H1 (cell line): Measurements from ENCODE around the gene SYTL1.

Source experiments
- BACH1 ChIP-seq: IDR thresholded peaks from 2 replicates; pipeline ENCODE4 v1.6.1; 2012; ENCODE audit warnings: low read length, improper control_type of control experiment
- EP300 ChIP-seq, 2 experiments: IDR thresholded peaks; 1 replicate in 1 of 2; 2 replicates in 1 of 2; pipeline ENCODE4 v1.6.1; 2011 to 2012; ENCODE audit warnings: low read depth in 2 of 2, low read length in 2 of 2, mild to moderate bottlenecking in 2 of 2, borderline replicate concordance in 1 of 2, inconsistent platforms in 1 of 2, moderate library complexity in 1 of 2
- EZH2 ChIP-seq: fragments of 200-600 bp; sonication (generic); IDR thresholded peaks from 2 replicates; pipeline ENCODE4 v1.7.1; 2012; ENCODE audit warnings: low read depth, mild to moderate bottlenecking, moderate library complexity, low read length, inconsistent platforms; ENCODE audit not compliant: severe bottlenecking
- HDAC6 ChIP-seq: IDR thresholded peaks from one replicate; pipeline ENCODE4 v1.7.1; 2012; ENCODE audit warnings: low read depth, mild to moderate bottlenecking, inconsistent platforms, low read length, moderate library complexity
- POLR2A ChIP-seq, 2 experiments: IDR thresholded peaks; 1 replicate in 1 of 2; 2 replicates in 1 of 2; pipeline ENCODE4 v1.6.1; 2011; ENCODE audit warnings: low read depth in 2 of 2, low read length in 2 of 2, mild to moderate bottlenecking in 2 of 2; ENCODE audit errors: control extremely low read depth in 1 of 2
- SIN3A ChIP-seq, 2 experiments: IDR thresholded peaks in 1 of 2; conservative IDR thresholded peaks in 1 of 2; 2 replicates each; pipeline ENCODE4 v1.6.1; 2011 to 2012; ENCODE audit warnings: low read length in 2 of 2, improper control_type of control experiment in 1 of 2, low read depth in 1 of 2, mild to moderate bottlenecking in 1 of 2
- SIX5 ChIP-seq: IDR thresholded peaks from 2 replicates; pipeline ENCODE4 v1.6.1; 2011; ENCODE audit warnings: mild to moderate bottlenecking, low read depth, low read length
- SP2 ChIP-seq: IDR thresholded peaks from 2 replicates; pipeline ENCODE4 v1.6.1; 2012; ENCODE audit warnings: mild to moderate bottlenecking, low read length, inconsistent platforms
- TAF1 ChIP-seq: IDR thresholded peaks from 2 replicates; pipeline ENCODE4 v1.6.1; 2011; ENCODE audit warnings: mild to moderate bottlenecking, low read depth, low read length
- TAF7 ChIP-seq: optimal IDR thresholded peaks from 2 replicates; pipeline ENCODE3; 2011; ENCODE audit warnings: low read depth, mild to moderate bottlenecking, inconsistent platforms, low read length, moderate library complexity, borderline replicate concordance
- TBP ChIP-seq: IDR thresholded peaks from 2 replicates; pipeline ENCODE4 v1.6.1; 2011; ENCODE audit warnings: low read depth, low read length, improper control_type of control experiment
- YY1 ChIP-seq: IDR thresholded peaks from 2 replicates; pipeline ENCODE4 v1.6.1; 2011; ENCODE audit warnings: low read depth, mild to moderate bottlenecking, low read length
- TF ChIP-seq, protein P1 (sequence below): IDR thresholded peaks from 2 replicates; pipeline ENCODE4 v1.6.1; 2012; ENCODE audit warnings: inconsistent platforms
- TF ChIP-seq, protein P2 (sequence below), 3 experiments: IDR thresholded peaks; 1 replicate in 2 of 3; 2 replicates in 1 of 3; pipeline versions ENCODE4 v1.5.1 to v1.6.1; 2011; ENCODE audit warnings: low read length in 3 of 3, mild to moderate bottlenecking in 3 of 3, inconsistent platforms in 2 of 3, low read depth in 1 of 3, moderate library complexity in 1 of 3; ENCODE audit not compliant: insufficient read depth in 1 of 3; ENCODE audit errors: control extremely low read depth in 1 of 3

DNA sequence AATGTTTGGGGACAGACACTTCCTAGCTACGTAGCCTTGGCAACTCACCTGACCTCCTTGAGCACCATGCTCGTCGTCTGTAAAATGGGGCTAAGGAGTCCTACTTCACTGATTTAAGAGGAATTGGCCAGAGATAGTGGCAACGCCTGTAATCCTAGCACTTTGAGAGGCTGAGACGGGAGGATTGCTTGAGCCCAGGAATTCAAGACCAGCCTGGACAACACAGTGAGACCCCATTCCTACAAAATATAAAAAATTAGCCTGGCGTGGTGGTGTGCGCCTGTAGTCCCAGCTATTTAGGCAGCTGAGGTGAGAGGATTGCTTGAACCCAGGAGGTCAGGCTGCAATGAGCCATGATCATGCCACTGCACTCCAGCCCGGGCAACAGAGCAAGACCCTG lies 4.5 kb downstream of the SYTL1 start:
- TF ChIP-seq, protein P1, sequence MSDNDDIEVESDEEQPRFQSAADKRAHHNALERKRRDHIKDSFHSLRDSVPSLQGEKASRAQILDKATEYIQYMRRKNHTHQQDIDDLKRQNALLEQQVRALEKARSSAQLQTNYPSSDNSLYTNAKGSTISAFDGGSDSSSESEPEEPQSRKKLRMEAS = no peak
- TF ChIP-seq, protein P2, sequence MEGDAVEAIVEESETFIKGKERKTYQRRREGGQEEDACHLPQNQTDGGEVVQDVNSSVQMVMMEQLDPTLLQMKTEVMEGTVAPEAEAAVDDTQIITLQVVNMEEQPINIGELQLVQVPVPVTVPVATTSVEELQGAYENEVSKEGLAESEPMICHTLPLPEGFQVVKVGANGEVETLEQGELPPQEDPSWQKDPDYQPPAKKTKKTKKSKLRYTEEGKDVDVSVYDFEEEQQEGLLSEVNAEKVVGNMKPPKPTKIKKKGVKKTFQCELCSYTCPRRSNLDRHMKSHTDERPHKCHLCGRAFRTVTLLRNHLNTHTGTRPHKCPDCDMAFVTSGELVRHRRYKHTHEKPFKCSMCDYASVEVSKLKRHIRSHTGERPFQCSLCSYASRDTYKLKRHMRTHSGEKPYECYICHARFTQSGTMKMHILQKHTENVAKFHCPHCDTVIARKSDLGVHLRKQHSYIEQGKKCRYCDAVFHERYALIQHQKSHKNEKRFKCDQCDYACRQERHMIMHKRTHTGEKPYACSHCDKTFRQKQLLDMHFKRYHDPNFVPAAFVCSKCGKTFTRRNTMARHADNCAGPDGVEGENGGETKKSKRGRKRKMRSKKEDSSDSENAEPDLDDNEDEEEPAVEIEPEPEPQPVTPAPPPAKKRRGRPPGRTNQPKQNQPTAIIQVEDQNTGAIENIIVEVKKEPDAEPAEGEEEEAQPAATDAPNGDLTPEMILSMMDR (IDR thresholded peaks at IDR 0.05; ENCODE audit: control extremely low read depth in 1 of 3, insufficient read depth in 1 of 3, low read depth in 1 of 3, low read length in 3 of 3) = no peak
- TF ChIP-seq EZH2 (no peak), EP300 (IDR thresholded peaks at IDR 0.05; ENCODE audit: borderline replicate concordance in 1 of 2, low read depth in 2 of 2, low read length in 2 of 2) (no peak), SIX5 (no peak), SP2 (no peak), SIN3A (conservative IDR thresholded peaks at IDR 0.05 in 1 of 2, IDR thresholded peaks at IDR 0.05 in 1 of 2; ENCODE audit: low read depth in 1 of 2, low read length in 2 of 2) (no peak), YY1 (no peak), TAF7 (no peak), TBP (no peak), BACH1 (no peak), TAF1 (no peak), HDAC6 (no peak), POLR2A (IDR thresholded peaks at IDR 0.05; ENCODE audit: control extremely low read depth in 1 of 2, low read depth in 2 of 2, low read length in 2 of 2) (no peak)
